Measurements from ENCODE around the gene GRIA3. TPM values are rescaled to one million over a fixed set of nuclear protein-coding genes. Genes with fewer than 3 reads are reported as not detected.

GRIA3 gene
- total RNA-seq, 1 experiment from 2014 or later, result not detected

DNA sequence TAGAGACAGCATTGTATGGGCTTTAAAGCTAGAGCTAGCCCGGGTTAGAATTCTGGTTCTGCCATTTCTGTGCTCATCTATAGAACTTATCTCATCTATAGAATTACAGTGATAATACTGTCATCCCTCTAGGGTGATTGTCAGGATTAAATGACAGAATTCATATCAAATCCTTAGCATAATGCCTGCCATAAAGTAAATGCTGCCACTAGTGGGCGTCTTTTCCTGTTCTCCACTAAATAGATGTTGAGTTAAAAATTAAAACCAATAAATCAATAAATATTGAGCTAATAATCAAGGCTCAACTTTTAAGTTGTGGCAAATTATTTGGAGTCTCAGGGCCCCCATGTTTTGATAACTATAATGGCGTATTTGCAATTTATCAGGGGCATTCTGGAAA, 19.7 kb downstream of the GRIA3 start:
- no peak for DNase-seq
- H3K79me2 ChIP-seq (ENCODE audit: low read depth), result no peaks in the 10 kb centered on the region
- TF ChIP-seq EZH2 (IDR thresholded peaks at IDR 0.05; ENCODE audit: low read depth), result no peak
- TF ChIP-seq, protein P1, sequence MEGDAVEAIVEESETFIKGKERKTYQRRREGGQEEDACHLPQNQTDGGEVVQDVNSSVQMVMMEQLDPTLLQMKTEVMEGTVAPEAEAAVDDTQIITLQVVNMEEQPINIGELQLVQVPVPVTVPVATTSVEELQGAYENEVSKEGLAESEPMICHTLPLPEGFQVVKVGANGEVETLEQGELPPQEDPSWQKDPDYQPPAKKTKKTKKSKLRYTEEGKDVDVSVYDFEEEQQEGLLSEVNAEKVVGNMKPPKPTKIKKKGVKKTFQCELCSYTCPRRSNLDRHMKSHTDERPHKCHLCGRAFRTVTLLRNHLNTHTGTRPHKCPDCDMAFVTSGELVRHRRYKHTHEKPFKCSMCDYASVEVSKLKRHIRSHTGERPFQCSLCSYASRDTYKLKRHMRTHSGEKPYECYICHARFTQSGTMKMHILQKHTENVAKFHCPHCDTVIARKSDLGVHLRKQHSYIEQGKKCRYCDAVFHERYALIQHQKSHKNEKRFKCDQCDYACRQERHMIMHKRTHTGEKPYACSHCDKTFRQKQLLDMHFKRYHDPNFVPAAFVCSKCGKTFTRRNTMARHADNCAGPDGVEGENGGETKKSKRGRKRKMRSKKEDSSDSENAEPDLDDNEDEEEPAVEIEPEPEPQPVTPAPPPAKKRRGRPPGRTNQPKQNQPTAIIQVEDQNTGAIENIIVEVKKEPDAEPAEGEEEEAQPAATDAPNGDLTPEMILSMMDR (conservative IDR thresholded peaks at IDR 0.05), result peak; percentile 44; the same call in 1 of the 2 replicates
- ChIA-PET CTCF (interaction anchor here (0.6 kb wide), 1 partner anchor 574 kb away, joined by 14 read pairs; no protein-coding TSS in a partner anchor), POLR2A (ENCODE audit: unreplicated experiment) (no interaction called here)
- intact Hi-C loops (cut with micrococcal nuclease; ENCODE audit: unreplicated experiment), result no loop called here
- no peak overlapping the region for H2AFZ ChIP-seq
- no peaks in the 10 kb centered on the region for H3K27me3 ChIP-seq (ENCODE audit: insufficient read depth, low read depth)
- no peaks in the 10 kb centered on the region for H3K9me2 ChIP-seq (ENCODE audit: insufficient read depth)
- no peaks in the 10 kb centered on the region for H3K36me3 ChIP-seq (ENCODE audit: low read depth)
- H3K4me3 ChIP-seq, result no peak overlapping the region
- no peaks in the 10 kb centered on the region for H4K20me1 ChIP-seq (ENCODE audit: insufficient read depth)
- H3K27ac ChIP-seq, result no peak overlapping the region
- H3K4me1 ChIP-seq (replicated peaks; ENCODE audit: insufficient read depth), result no peaks in the 10 kb centered on the region
- H3K9me3 ChIP-seq (ENCODE audit: insufficient read depth, low read depth), result no peaks in the 10 kb centered on the region
- no TSS peak for BruUV-seq (replicated peaks)
- H3F3A ChIP-seq (ENCODE audit: insufficient read depth, low read depth), result no peaks in the 10 kb centered on the region
- H3K4me2 ChIP-seq, result no peak overlapping the region

DNA sequence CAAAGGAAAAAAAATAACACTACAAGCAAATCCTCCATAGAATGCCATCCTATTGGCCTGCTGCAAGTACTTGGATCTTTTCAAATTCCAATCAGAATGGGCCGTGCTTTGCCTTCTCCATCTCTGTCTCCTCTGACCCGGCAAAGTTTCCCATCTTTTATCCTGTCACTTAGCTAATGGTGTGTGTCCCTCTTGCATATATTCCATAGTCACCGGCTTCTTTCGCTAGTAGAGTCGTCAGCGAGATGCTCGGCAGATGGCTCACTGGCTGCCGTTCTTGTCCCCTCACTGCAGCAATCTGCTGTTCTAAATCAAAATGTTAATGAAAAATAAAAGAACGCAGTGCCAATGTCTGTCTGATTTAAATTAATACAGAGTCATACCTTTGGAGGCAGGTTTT, 22.1 kb downstream of the GRIA3 start:
- ChIA-PET POLR2A (ENCODE audit: unreplicated experiment) (no interaction called here), CTCF (no interaction called here)
- H3K4me3 ChIP-seq, result no peak overlapping the region
- TF ChIP-seq, protein P1 (conservative IDR thresholded peaks at IDR 0.05), result no peak
- no peak for TF ChIP-seq EZH2 (IDR thresholded peaks at IDR 0.05; ENCODE audit: low read depth)
- no peak overlapping the region for H3K4me2 ChIP-seq
- H3K27ac ChIP-seq, result no peak overlapping the region
- no peaks in the 10 kb centered on the region for H3K4me1 ChIP-seq (replicated peaks; ENCODE audit: insufficient read depth)
- no peaks in the 10 kb centered on the region for H3K79me2 ChIP-seq (ENCODE audit: low read depth)
- no peaks in the 10 kb centered on the region for H3K36me3 ChIP-seq (ENCODE audit: low read depth)
- no peak for DNase-seq
- intact Hi-C loops (cut with micrococcal nuclease; ENCODE audit: unreplicated experiment), result no loop called here
- H4K20me1 ChIP-seq (ENCODE audit: insufficient read depth), result no peaks in the 10 kb centered on the region
- no peak overlapping the region for H2AFZ ChIP-seq
- BruUV-seq (replicated peaks), result no TSS peak
- H3K9me3 ChIP-seq (ENCODE audit: insufficient read depth, low read depth), result no peaks in the 10 kb centered on the region
- H3K27me3 ChIP-seq (ENCODE audit: insufficient read depth, low read depth), result no peaks in the 10 kb centered on the region
- no peaks in the 10 kb centered on the region for H3F3A ChIP-seq (ENCODE audit: insufficient read depth, low read depth)
- H3K9me2 ChIP-seq (ENCODE audit: insufficient read depth), result no peaks in the 10 kb centered on the region

DNA sequence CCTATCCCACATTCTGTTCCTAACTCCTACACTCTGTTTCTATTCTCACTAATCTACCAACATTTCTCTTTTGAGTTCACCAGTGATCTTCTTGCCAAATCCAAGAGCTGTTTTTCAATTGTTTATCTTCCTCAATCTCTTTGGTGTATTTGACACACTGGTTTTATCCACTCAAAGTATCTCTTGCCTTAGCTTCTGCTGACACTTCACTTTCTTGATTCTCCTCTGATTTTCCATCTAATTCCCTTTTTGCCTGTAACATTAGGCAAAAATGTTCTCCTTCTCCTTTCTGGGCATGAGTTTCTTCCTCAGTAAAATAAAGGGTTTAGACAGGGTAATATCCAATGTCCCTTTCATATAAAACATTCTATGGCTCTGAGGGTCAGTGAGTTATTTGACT, 26.2 kb downstream of the GRIA3 start:
- no peak overlapping the region for H3K4me2 ChIP-seq
- no peaks in the 10 kb centered on the region for H3K9me3 ChIP-seq (ENCODE audit: insufficient read depth, low read depth)
- no peak overlapping the region for H2AFZ ChIP-seq
- H3K27me3 ChIP-seq (ENCODE audit: insufficient read depth, low read depth), result no peaks in the 10 kb centered on the region
- no peaks in the 10 kb centered on the region for H3F3A ChIP-seq (ENCODE audit: insufficient read depth, low read depth)
- no peaks in the 10 kb centered on the region for H4K20me1 ChIP-seq (ENCODE audit: insufficient read depth)
- BruUV-seq (replicated peaks), result no TSS peak
- DNase-seq, result no peak
- ChIA-PET POLR2A (ENCODE audit: unreplicated experiment) (no interaction called here), CTCF (no interaction called here)
- H3K79me2 ChIP-seq (ENCODE audit: low read depth), result no peaks in the 10 kb centered on the region
- no peaks in the 10 kb centered on the region for H3K9me2 ChIP-seq (ENCODE audit: insufficient read depth)
- no peaks in the 10 kb centered on the region for H3K36me3 ChIP-seq (ENCODE audit: low read depth)
- H3K27ac ChIP-seq, result no peak overlapping the region
- no peaks in the 10 kb centered on the region for H3K4me1 ChIP-seq (replicated peaks; ENCODE audit: insufficient read depth)
- intact Hi-C loops (cut with micrococcal nuclease; ENCODE audit: unreplicated experiment), result no loop called here
- no peak overlapping the region for H3K4me3 ChIP-seq
- TF ChIP-seq, protein P1 (conservative IDR thresholded peaks at IDR 0.05), result no peak
- no peak for TF ChIP-seq EZH2 (IDR thresholded peaks at IDR 0.05; ENCODE audit: low read depth)

Measured in PC-9 (cell line).